ENCODE measurements around the gene LY6G6F.

LY6G6F gene

GRCh38 chr6:31720196-31720770, 13.6 kb downstream of the LY6G6F start:
- Histone ChIP-seq H3K4me1 (ENCODE audit: control insufficient read depth, insufficient read depth, low read length) (peaks cover 27% of the 10 kb centered on the region), H3K27ac (ENCODE audit: low read depth, low read length) (no peak overlapping the region), H3K9me3 (ENCODE audit: control insufficient read depth, insufficient read depth, low read depth, low read length) (no peaks in the 10 kb centered on the region), H3K27me3 (ENCODE audit: control insufficient read depth, insufficient read depth, low read length) (no peaks in the 10 kb centered on the region), H3K9ac (ENCODE audit: low read length) (no peak overlapping the region), H3K36me3 (ENCODE audit: control insufficient read depth, insufficient read depth, low read length) (0 out of 2 replicates have a peak, but pooled peaks cover 2% of the 10 kb centered on the region), H3K4me3 (ENCODE audit: low read depth, low read length) (no peak overlapping the region)

GRCh38 chr6:31721351-31722020, 14.8 kb downstream of the LY6G6F start, which contains the start of gene LY6G6C:
LY6G6C (minus strand) TSS chr6:31721746; CDS start chr6:31721679, 67 bp downstream.
- Histone ChIP-seq H3K4me1 (ENCODE audit: control insufficient read depth, insufficient read depth, low read length) (peaks cover 22% of the 10 kb centered on the region), H3K4me3 (ENCODE audit: low read depth, low read length) (no peak within 1 kb of the TSS), H3K9me3 (ENCODE audit: control insufficient read depth, insufficient read depth, low read depth, low read length) (no peaks in the 10 kb centered on the region), H3K27me3 (ENCODE audit: control insufficient read depth, insufficient read depth, low read length) (no peaks in the 10 kb centered on the region), H3K27ac (ENCODE audit: low read depth, low read length) (no peak within 1 kb of the TSS), H3K36me3 (ENCODE audit: control insufficient read depth, insufficient read depth, low read length) (peaks cover 13% of the 10 kb centered on the region), H3K9ac (ENCODE audit: low read length) (no peak within 1 kb of the TSS)

GRCh38 chr6:31722173-31722572, 15.5 kb downstream of the LY6G6F start:
- Histone ChIP-seq H3K4me3 (ENCODE audit: low read depth, low read length) (no peak overlapping the region), H3K27ac (ENCODE audit: low read depth, low read length) (no peak overlapping the region), H3K9ac (ENCODE audit: low read length) (no peak overlapping the region), H3K4me1 (ENCODE audit: control insufficient read depth, insufficient read depth, low read length) (peaks cover 22% of the 10 kb centered on the region), H3K9me3 (ENCODE audit: control insufficient read depth, insufficient read depth, low read depth, low read length) (no peaks in the 10 kb centered on the region), H3K36me3 (ENCODE audit: control insufficient read depth, insufficient read depth, low read length) (peaks cover 20% of the 10 kb centered on the region), H3K27me3 (ENCODE audit: control insufficient read depth, insufficient read depth, low read length) (no peaks in the 10 kb centered on the region)

GRCh38 chr6:31723245-31723979, 16.7 kb downstream of the LY6G6F start, which contains the start of gene MPIG6B:
MPIG6B (plus strand) TSS chr6:31723373; CDS start chr6:31723384, 11 bp downstream.
- Histone ChIP-seq H3K27me3 (ENCODE audit: control insufficient read depth, insufficient read depth, low read length) (no peaks in the 10 kb centered on the region), H3K36me3 (ENCODE audit: control insufficient read depth, insufficient read depth, low read length) (peaks cover 27% of the 10 kb centered on the region), H3K4me3 (ENCODE audit: low read depth, low read length) (no peak within 1 kb of the TSS), H3K4me1 (ENCODE audit: control insufficient read depth, insufficient read depth, low read length) (peaks cover 10% of the 10 kb centered on the region), H3K9me3 (ENCODE audit: control insufficient read depth, insufficient read depth, low read depth, low read length) (no peaks in the 10 kb centered on the region), H3K9ac (ENCODE audit: low read length) (no peak within 1 kb of the TSS), H3K27ac (ENCODE audit: low read depth, low read length) (no peak within 1 kb of the TSS)

- no peaks in the 10 kb centered on the region for H3K9me3 ChIP-seq (ENCODE audit: control insufficient read depth, insufficient read depth, low read depth, low read length)
- no peak overlapping the region for H3K4me3 ChIP-seq (ENCODE audit: low read depth, low read length)
- H3K4me1 ChIP-seq (ENCODE audit: control insufficient read depth, insufficient read depth, low read length), result peaks cover 9% of the 10 kb centered on the region
- no peak overlapping the region for H3K9ac ChIP-seq (ENCODE audit: low read length)
- no peak overlapping the region for H3K27ac ChIP-seq (ENCODE audit: low read depth, low read length)
- H3K36me3 ChIP-seq (ENCODE audit: control insufficient read depth, insufficient read depth, low read length), result peaks cover 27% of the 10 kb centered on the region
- no peaks in the 10 kb centered on the region for H3K27me3 ChIP-seq (ENCODE audit: control insufficient read depth, insufficient read depth, low read length)
Measured at GRCh38 chr6:31723980-31724691, 17.5 kb downstream of the LY6G6F start.

- peaks cover 13% of the 10 kb centered on the region; the same call in 1 of the 2 replicates for H3K4me1 ChIP-seq (ENCODE audit: control insufficient read depth, insufficient read depth, low read length)
- H3K36me3 ChIP-seq (ENCODE audit: control insufficient read depth, insufficient read depth, low read length), result peaks cover 30% of the 10 kb centered on the region
- H3K9me3 ChIP-seq (ENCODE audit: control insufficient read depth, insufficient read depth, low read depth, low read length), result no peaks in the 10 kb centered on the region
- no peak overlapping the region for H3K27ac ChIP-seq (ENCODE audit: low read depth, low read length)
- H3K9ac ChIP-seq (ENCODE audit: low read length), result no peak overlapping the region
- no peaks in the 10 kb centered on the region for H3K27me3 ChIP-seq (ENCODE audit: control insufficient read depth, insufficient read depth, low read length)
- no peak overlapping the region for H3K4me3 ChIP-seq (ENCODE audit: low read depth, low read length)
Measured at GRCh38 chr6:31725502-31726350, 19.1 kb downstream of the LY6G6F start.

- Histone ChIP-seq H3K4me1 (ENCODE audit: control insufficient read depth, insufficient read depth, low read length) (peaks cover 16% of the 10 kb centered on the region), H3K4me3 (ENCODE audit: low read depth, low read length) (no peak overlapping the region), H3K9me3 (ENCODE audit: control insufficient read depth, insufficient read depth, low read depth, low read length) (no peaks in the 10 kb centered on the region), H3K27ac (ENCODE audit: low read depth, low read length) (no peak overlapping the region), H3K27me3 (ENCODE audit: control insufficient read depth, insufficient read depth, low read length) (no peaks in the 10 kb centered on the region), H3K9ac (ENCODE audit: low read length) (no peak overlapping the region), H3K36me3 (ENCODE audit: control insufficient read depth, insufficient read depth, low read length) (peaks cover 43% of the 10 kb centered on the region)
Measured at GRCh38 chr6:31727034-31727716, 20.5 kb downstream of the LY6G6F start.

- Histone ChIP-seq H3K4me3 (ENCODE audit: low read depth, low read length) (peak overlapping the region; percentile 98), H3K27ac (ENCODE audit: low read depth, low read length) (no peak overlapping the region), H3K36me3 (ENCODE audit: control insufficient read depth, insufficient read depth, low read length) (peaks cover 48% of the 10 kb centered on the region), H3K4me1 (ENCODE audit: control insufficient read depth, insufficient read depth, low read length) (peaks cover 16% of the 10 kb centered on the region), H3K27me3 (ENCODE audit: control insufficient read depth, insufficient read depth, low read length) (no peaks in the 10 kb centered on the region), H3K9ac (ENCODE audit: low read length) (no peak overlapping the region), H3K9me3 (ENCODE audit: control insufficient read depth, insufficient read depth, low read depth, low read length) (no peaks in the 10 kb centered on the region)
Measured at GRCh38 chr6:31727717-31728671, 21.3 kb downstream of the LY6G6F start.

GRCh38 chr6:31728767-31729514, 22.3 kb downstream of the LY6G6F start, which contains the start of gene DDAH2:
DDAH2 (minus strand) TSS chr6:31729299; CDS start chr6:31729161, 138 bp downstream.
- Histone ChIP-seq H3K9ac (ENCODE audit: low read length) (peak within 1 kb of the TSS; percentile 82), H3K36me3 (ENCODE audit: control insufficient read depth, insufficient read depth, low read length) (peaks cover 58% of the 10 kb centered on the region)

More at GRCh38 chr6:31728767-31729514, 22.3 kb downstream of the LY6G6F start, which contains the start of gene DDAH2:
- Histone ChIP-seq H3K9me3 (ENCODE audit: control insufficient read depth, insufficient read depth, low read depth, low read length) (no peaks in the 10 kb centered on the region), H3K4me3 (ENCODE audit: low read depth, low read length) (peak within 1 kb of the TSS; percentile 98), H3K27me3 (ENCODE audit: control insufficient read depth, insufficient read depth, low read length) (no peaks in the 10 kb centered on the region), H3K4me1 (ENCODE audit: control insufficient read depth, insufficient read depth, low read length) (peaks cover 16% of the 10 kb centered on the region), H3K27ac (ENCODE audit: low read depth, low read length) (peak within 1 kb of the TSS; percentile 69; the same call in 1 of the 2 replicates)

All from HUES6 (cell line).